Activated CD4-positive, CD25-positive, alpha-beta regulatory T cell treated with anti-CD3 and anti-CD28 coated beads, Interleukin-2, amount 50 U/mL, for 16 hours (primary cell): Measurements from ENCODE around the gene ACVR1B.

Experiments used
- DNase-seq: peaks from one replicate; pipeline ENCODE4 v3.0.0-alpha.2; 2020; ENCODE audit warnings: low read depth, low spot score

Gene ACVR1B

GRCh38 chr12:52043386-52044212, 92.1 kb downstream of the ACVR1B start:
- DNase-seq = no peak

- DNase-seq = no peak
Observed at GRCh38 chr12:52044292-52044983, 92.9 kb downstream of the ACVR1B start.

- no peak for DNase-seq
Observed at GRCh38 chr12:52045794-52046199, 94.3 kb downstream of the ACVR1B start.
